GM19438 (cell line): ENCODE data around the gene TFPI2.

Source experiments
- ATAC-seq: cut with Tn5 transposase; IDR thresholded peaks from one replicate; pipeline ENCODE4 v1.9.1; 2021; ENCODE audit warnings: low read depth; ENCODE audit not compliant: unreplicated experiment

Gene TFPI2

DNA sequence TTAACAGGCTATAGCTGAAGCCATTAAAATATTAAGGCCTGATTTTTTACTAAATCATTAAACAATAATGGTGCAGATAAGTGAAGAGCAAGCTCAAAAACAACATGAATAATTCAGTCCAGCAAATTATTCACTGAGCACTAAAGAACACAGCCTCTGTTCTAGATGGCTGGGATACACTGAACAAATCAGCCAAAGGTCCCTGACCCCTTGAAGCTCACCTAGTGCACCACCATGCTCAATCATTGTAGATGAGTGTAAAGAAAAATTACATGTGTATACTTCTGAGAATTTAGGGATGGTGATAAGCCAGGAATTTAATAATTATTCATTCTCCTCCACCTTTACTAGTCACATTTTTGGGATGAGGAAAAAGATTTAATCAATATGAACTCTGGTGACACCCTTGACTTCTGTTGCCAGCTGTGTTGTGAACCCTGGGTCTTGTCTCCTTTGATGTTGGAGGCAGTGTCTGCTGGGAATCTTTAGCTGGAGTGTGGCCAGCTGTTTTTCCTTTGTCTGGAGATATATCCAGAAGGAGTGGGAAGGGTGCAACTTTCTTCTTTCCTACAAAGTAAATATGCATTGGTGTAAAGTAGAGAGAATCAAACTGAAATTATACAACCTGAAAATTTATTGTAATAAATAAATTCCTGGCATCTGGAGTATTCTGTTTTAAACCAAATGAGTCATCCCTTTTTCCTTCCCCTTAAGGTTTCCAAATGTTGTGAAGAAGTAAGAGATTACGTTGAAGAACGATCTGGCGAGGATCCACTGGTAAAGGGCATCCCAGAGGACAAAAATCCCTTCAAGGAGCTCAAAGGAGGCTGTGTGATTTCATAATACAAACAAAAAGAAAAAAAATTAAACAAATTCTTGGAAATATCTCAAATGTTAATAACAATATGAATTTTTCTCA is 19.8 kb upstream of the TFPI2 start:
- ATAC-seq = no peak

DNA sequence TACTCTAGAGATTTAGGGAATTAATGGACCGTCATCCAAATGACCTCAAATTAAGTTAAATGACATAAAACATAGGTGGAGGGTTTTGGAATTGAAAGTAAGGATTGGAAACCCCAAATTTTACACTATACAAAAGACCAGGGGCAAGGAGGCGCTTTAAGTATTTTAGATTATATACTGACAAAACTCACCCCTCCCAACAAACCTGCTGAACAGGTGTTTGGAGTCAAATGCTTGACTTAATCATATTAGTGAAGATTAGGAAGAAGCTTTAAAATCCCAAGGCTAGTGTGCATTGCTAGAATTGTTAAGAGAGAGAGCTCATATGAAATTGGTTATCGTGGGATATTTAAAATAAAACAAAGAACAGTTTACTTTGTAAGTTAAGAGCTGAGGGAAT is 15.7 kb upstream of the TFPI2 start, which contains the start of gene GNGT1:
Gene GNGT1, plus strand, starts transcription at position 301 of the 400 bp plus-strand sequence. CDS start 180 bp downstream, outside the sequence.
- no peak for ATAC-seq

DNA sequence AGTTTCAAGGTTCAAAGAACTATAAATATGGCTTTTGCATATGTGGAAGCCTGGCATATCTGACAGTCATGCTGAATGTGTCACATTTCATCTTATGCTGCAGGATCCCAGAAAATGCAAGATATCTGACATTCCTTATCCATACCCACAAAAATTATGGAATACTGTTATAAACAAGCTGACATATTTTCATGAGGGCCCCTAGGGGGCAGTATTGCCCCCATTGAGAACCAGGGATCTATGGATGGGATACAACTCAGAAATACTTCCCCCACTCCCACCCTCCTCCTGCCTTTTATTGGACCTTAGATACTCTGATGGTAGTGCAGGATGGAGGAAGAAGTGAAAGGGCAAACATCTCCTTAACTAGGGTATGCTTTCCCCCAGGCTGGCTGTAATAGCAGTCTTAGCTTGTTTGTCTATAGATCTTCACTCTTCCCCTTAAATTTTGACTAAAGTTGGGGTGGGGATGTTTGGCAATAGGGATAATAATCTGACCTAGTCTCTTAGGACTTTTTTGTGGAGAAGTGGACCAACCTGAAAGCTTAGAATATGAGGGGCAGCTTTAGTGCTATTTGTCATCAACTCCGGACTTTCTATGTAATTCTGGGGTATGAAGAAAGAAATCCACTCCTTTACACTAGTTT is 12.3 kb upstream of the TFPI2 start:
- no peak for ATAC-seq

DNA sequence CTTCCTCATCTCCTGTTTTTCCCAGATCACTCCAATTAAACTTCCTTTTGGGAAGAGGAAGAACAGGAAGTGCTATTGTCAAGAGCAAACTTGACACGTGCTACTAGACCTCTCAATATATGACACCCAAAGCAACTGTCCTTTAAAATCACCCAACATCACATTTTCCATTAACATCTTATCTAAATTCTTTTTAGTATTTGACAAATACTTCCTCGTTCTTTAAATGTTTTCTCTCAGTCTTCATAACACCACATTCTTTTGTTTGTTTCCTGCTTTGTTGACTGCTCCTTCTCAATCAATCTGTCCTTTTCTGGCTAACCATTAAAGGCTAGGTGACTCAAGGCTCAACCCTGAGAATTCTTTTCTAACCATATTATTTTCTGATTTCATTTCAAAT is 7.1 kb upstream of the TFPI2 start:
- ATAC-seq = no peak

DNA sequence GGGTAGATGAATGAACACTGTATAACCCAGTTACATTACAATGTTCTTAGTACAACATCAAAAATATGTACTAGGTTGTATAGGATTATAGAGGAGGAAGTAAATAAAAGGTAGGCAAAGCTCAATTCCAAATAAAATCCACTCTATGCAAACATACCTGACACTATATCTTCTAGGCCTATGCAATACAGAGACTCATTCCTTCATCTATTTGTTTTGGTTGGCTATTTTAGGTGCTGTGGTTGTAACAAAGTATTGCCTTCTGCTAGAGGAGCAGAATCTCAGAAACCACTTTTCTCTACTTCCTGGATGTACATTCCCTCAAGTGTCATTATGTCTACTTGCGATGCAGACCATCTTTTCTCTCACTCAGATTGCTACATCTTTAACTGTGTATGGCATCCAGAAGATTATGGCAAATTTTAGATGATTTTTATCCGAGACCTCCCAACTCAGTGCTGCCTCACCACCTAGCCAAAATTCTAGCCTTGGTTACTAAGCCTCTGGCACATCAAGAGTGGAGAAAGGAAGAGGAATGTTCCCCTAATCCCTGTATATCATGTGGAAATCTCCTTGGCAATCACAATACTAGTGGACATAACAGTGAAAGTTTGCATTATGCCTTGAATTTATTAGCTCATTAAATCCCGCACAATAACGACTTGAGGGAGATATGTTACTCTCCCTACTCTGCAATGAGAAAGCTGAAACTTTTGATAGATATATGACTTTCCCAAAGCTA is 5.5 kb upstream of the TFPI2 start:
- ATAC-seq = no peak

DNA sequence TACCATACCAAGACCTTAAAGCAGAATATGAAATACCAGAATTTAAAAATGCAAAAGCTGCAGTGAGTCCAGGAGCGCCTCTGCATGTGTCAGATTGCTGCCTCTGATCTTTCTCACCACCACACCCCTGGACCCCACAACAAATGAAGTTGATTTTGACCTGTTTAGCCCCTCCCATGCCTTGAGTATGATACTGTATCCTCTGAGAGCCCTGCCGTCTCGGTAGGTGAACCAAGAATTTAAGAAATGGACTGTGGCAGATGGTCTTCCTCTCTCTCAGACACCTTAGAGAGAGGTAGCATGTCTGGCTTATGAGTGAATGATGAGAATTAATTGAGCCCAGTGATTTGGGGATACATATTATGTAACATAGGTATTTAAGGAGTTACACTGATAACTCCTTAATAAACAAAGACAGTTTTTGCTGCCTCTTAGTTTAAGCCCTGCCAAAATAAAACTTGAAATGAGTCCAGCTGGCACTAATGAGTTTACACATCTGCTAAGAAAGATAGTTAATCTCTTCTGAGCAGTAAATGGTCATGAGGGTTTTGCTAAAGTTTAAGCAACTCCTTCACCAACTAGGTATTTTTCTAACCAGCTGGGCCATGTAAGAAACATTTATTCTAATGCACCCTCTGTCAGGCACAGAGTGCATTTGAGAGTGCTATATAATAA is 4.5 kb upstream of the TFPI2 start:
- ATAC-seq = no peak

DNA sequence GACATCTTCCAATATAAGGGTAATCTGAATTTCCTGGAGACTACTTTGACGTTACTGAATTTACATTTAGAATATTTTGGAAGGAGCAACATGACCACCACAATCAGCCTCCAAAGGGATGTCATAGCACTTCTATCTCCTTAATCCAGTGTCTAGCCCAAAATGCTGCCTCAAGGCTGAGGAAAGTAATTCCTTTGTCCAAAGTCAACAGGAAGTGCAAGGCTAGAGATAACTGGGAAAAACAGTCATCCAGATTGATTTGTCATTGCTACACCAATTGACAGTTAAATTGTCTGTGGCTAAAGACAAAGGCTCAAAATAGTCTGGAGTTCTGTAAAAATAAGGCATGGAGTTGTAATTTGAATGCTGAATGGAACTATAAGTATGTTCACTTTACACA is 3.9 kb upstream of the TFPI2 start:
- ATAC-seq = no peak

DNA sequence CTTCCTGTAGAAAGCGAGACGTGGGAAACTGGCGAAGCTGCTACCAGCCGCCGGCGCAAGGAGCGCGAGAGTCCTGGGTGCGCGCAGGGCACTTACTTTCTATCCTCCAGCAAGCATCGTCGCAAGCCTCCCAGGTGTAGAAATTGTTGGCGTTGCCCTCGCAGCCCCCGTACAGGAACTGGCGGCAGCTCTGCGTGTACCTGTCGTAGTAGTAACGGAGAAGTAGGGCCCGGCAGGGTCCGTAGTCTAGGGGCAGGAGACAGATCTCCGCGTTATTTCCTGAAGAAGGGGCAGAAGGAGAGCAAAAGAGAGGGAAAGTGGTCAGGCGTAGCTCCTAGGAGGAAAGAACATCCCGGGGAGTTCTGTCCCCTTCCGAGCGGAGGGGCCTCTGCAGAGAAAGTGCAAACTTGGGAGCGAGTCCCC is 501 bp downstream of the TFPI2 start:
- ATAC-seq = peak; percentile 63

DNA sequence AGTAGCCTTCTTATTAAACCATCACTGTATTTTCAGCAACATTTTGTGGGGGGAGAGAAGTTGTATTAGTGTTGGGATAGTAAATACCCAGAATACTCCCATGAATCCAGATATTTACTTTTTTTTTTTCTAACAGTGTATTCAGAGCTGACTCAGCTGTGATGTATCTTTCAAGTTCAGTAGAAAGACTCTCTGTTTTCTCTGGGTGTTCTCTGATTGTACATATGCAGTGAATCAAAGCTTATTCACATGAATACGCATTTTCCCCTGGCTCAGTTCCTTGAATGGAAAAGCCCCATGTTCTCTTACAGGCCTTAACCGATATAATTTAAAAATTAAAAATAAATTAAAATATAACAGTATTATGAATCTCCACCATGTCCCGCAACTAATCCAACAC is 1.3 kb downstream of the TFPI2 start:
- ATAC-seq = no peak

DNA sequence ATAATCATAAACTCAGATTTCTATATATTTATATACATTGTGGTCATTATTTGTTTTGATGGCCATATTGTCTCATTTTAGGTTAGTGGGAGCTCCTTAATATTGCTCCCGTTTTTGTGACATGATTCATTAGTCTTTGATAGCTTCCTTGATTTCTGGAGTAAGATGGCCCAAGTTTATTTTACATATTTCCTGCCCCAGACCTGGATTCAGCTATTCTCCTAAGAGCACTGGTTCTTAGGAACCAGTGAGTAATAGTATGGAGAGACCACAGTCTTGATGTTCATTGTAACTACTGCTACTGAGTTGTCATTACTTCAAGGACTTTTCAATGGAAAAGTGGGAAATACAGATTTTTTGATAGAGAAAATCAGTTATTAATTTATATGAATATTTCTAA is 6.0 kb downstream of the TFPI2 start:
- no peak for ATAC-seq

DNA sequence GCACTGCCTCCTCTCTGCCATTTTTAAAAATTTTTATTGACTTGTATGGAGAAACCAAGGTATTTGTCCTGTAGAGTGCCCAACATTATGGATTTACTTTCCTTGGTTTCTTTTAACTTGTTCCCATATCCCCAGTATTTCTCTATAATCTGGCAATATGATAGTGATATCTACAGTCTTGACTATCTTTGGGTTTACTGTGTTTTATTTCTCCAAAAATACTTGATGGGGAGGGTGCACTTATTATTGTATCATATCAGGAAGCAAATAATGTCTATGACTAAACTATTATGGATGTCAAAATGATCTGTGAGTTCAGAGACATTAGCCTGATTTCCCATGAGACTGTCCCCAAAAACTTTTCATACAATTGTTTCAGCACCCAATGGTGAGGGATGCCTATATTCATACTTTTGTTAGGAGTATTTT is 6.6 kb downstream of the TFPI2 start:
- ATAC-seq = no peak

DNA sequence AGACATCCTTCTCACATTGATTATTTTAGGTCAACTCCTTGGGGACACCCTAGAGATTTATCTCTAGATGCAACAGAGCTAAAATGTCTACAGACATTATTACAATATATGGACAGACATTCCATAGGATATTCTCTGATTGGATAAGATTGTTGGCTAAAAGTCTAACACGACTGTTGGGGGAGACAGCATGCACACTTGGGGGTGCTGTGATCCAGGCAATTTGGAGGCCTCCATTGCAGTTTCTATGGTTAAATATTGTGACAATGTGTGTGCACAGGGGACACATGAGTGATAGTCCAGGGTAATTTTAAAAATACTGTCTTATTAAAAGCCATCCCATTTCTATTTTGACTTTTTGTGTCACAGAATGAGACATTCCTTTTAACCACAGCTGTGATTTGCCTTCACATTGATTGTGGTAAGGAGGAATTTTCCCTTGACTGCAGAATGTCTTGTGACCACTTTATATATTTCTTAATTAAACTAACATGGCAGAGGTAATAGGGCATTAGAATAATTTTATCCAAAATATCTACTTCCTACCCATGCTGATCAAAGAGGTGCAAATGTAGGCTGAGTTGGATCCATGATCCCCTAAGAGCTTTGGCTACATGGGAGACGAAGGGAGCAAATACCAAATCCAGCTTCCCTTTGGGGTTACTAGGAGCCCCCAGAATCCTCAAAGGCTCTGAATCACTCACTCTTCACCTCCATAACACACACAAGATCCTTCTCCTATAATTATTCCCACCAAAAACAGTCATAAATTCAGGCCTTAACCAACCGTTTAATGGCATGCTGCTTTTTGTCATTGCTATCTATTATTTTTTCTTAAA is 7.3 kb downstream of the TFPI2 start:
- no peak for ATAC-seq

DNA sequence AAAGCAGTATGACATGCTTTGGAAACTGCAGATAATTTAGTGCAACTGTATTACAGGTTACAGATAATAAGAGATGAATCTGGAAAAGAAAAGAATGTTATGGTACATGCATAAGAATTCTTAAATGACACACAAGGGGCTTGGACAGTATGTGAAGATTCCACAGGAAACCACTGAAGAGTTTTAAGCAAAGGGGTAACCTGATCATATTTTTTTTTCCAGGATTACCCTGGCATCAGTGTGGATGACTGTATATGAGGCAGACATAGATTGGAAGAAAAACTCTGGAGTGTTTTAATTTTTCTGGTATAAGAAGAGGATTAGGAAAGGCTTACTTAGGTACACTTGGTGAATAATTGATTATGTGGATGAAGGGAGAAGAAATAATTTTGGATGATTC is 8.1 kb downstream of the TFPI2 start:
- ATAC-seq = no peak

DNA sequence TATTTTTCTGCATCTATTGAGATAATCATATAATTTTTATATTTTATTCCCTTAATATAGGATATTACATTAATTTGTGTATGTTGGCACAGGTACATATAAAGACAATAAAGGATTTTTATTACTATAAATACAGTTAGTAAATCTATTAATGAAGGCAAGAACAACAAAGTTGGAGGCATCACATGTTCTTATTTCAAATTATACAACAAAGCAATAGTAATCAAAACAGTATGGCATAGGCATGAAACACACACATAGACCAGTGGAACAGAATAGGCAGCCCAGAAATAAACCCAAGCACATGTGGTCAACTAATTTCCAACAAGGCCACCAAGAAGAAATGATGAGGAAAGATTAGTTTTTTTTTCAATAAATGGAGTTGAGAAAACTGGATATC is 11.2 kb downstream of the TFPI2 start:
- ATAC-seq = no peak

DNA sequence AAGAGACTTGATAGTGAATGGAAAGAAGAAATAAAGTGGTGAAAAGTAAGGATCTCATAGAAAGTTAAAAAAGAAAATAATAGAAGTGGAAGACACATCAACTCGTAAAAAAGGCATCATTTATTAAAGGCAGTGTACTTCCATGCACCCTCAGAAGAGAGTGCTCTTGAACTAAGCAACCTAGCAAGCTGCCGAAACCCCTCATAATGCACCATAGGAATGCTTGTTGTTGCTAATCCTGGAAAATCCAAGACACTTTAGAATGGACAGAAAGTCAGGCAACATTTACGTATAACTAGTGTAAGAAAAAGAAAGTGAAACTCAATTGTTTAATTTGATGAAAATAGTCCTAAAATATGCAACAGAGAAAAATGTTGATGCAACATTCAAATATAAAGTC is 12.8 kb downstream of the TFPI2 start:
- ATAC-seq = no peak

DNA sequence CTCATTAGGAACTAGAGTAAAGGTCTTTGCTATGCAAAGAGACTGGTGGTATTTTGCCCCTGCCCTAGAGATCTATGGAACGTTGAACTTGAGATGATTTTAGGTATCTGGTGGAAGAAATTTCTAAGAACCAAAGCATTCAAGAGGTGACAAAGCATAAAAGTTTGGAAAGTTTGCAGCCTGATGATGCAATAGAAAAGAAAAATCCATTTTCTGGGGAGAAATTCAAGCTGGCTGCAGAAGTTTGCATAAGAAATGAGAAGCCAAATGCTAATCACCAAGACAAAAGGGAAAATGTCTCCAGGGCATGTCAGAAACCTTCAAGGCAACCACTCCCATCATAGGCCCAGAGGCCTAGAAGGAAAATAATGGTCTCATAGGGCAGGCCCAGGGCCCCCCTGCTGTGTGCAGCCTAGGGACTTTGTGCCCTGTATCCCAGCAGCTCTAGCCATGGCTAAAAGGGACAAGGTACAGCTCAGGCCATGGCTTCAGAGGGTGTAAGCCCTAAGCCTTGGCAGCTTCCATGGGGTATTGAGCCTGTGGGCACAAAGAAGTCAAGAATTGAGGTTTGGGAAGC is 16.5 kb downstream of the TFPI2 start:
- ATAC-seq = no peak

DNA sequence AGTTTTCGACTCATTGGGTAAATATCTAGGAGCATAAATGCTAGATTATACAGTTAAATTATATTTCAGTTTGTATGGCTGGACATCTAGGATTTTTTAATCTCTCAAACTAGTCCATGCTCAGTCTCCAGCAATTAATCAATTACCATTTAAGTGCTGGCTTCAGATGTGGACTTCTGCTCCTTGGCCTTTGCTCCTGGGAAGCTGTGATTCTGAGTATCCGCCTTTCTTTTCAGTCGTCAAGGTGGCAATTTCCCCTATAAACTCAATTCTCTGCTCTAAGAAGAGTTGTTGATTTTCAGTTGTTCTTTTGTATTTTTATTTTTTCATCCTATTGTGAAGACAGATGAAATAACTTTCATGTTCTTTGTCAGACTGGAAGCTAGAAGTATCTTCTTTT is 23.7 kb downstream of the TFPI2 start:
- no peak for ATAC-seq

DNA sequence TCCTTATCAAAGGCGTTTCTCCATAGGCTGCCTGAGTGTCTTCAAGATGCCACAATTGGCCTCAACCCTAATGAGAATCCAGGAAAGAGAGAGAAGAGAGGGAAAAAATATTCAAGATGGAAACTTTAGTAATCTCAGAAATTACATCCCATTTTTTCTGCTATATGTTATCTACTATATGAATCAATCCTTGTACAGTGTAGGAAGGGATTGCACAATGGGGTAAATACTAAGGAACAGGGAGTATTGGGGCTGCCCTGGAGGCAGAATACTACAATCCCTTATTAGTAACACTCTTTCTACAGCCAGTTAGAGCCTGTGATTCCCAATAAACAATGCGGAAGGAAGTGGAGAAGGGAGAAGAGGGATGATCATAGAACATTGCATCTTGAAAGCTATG is 27.9 kb downstream of the TFPI2 start:
- no peak for ATAC-seq

DNA sequence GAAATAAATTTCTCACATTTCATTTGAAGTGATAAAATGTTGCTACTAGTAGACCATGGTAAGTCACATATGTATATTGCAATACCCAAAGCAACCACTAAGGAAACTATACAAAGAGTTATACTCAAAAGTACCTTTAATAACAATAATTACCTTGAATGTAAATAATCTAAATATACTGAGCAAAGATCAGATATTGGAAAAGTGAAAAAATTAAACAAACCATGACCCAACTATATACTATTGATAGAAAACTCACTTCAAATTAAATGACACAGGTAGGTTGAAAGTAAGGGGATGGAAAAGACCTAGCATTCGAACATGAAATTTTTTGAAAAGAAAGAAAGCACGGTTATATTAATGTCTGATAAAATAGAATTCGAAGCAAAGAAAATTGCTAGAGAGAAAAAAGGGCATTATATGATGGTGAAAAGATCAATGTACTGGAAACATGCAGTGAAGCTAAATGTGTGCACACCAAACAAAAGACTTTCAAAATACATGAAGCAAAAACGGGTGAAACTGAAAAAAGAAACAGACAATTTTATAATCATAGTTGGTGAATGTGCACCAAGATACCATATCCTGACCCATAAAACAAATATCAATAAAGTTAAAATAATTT is 29.1 kb downstream of the TFPI2 start:
- no peak for ATAC-seq
